Adrenal gland (tissue), 12 donors: ENCODE data around the gene MT1B. TPM values are rescaled to one million over a fixed set of nuclear protein-coding genes. Genes with fewer than 3 reads are reported as not detected.
A peak's percentile ranks its signal among the peaks of the same experiment; 100 is the strongest.

Experiments used
- DNase-seq, 7 donors: peaks; one replicate each; pipeline ENCODE4 v3.0.0-alpha.2; 2019 to 2020
- H3K27ac ChIP-seq, 5 donors: fragments of 200-600 bp; sonication (generic) in 4 of 5; 1 replicate in 3 of 5; 2 replicates in 2 of 5; pipeline versions ENCODE4 v1.5.1 to v1.8.0; 2016 to 2020; ENCODE audit warnings: mild to moderate bottlenecking in 1 of 5
- H3K27me3 ChIP-seq: fragments of 200-600 bp; 2 replicates; pipeline ENCODE4 v1.8.0; 2021
- H3K36me3 ChIP-seq, 2 donors: fragments of 200-600 bp; replicated peaks in 1 of 2; 1 replicate in 1 of 2; 2 replicates in 1 of 2; pipeline versions ENCODE4 v1.5.1 to v1.8.0; 2018 to 2022
- H3K4me1 ChIP-seq, 2 donors: fragments of 200-600 bp; replicated peaks in 1 of 2; 1 replicate in 1 of 2; 2 replicates in 1 of 2; pipeline versions ENCODE4 v1.5.1 to v1.8.0; 2018 to 2021
- H3K4me3 ChIP-seq, 4 donors: fragments of 200-600 bp; sonication (generic) in 3 of 4; one replicate each; pipeline ENCODE4 v1.5.1; 2016 to 2018
- H3K9me3 ChIP-seq, 3 donors: fragments of 200-600 bp; sonication (generic) in 1 of 3; replicated peaks in 1 of 3; 1 replicate in 2 of 3; 2 replicates in 1 of 3; pipeline versions ENCODE4 v1.5.1 to v1.8.0; 2016 to 2021
- CTCF ChIP-seq, 6 experiments: fragments of 450-650 bp in 4 of 6; fragments of 200-600 bp in 2 of 6; sonication (generic) in 1 of 6; IDR thresholded peaks; 1 replicate in 5 of 6; 2 replicates in 1 of 6; pipeline versions ENCODE4 v1.5.1 to v1.8.0; 2016 to 2021; ENCODE audit warnings: antibody characterized with exemption in 6 of 6, mild to moderate bottlenecking in 2 of 6, moderate library complexity in 1 of 6
- POLR2A ChIP-seq, 2 donors: fragments of 450-650 bp; IDR thresholded peaks; one replicate each; pipeline ENCODE4 v1.6.1; 2017; ENCODE audit warnings: antibody characterized with exemption in 2 of 2, mild to moderate bottlenecking in 2 of 2, moderate library complexity in 1 of 2
- WGBS, 4 donors: extraction: QIAGEN DNeasy Blood & Tissue Kit in 2 of 4; methylation state at CpG; one replicate each; pipeline versions ENCODE4 v1.1.5 to v1.1.7; 2013 to 2017; 5-methylcytosine and 5-hydroxymethylcytosine counted together
- intact Hi-C, 2 donors: fragments of 100-400 bp; cut with DNase I; formaldehyde crosslinking; loops; one replicate each; pipeline versions ENCODE4 v1.14.1 to v1.15.0; 2022 to 2023
- polyA plus RNA-seq, 3 donors: library from polyadenylated mRNA; stranded (reverse); fragments of 200-250 nt in 2 of 3; fragments of 350-450 nt in 1 of 3; fragmentation: Illumina TruSeq in 1 of 3; extraction: RNeasy Lipid Tissue Mini Kit (QIAGEN cat#74804) in 1 of 3; gene quantifications; one replicate each; pipeline ENCODE4 v1.2.3, GENCODE V29; 2013 to 2014
- total RNA-seq, 9 donors: library from RNA; depleted of rRNA in 4 of 9; stranded (reverse); fragments of >200 nt in 4 of 9; fragments of 120-200 nt in 1 of 9; fragmentation: NEBNext Ultra II Directional in 1 of 9; extraction: Animal tissue kit (Norgen Biotek cat#: 25700) in 1 of 9; gene quantifications; one replicate each; pipeline versions ENCODE4 v1.1.0 to v1.2.4, GENCODE V29; 2013 to 2023
- donor health status: healthy with polysubstance abuse.
- donor health status: Bipolar disorder and iron deficiency.
- donor health status: DM: yes; HTN: yes; CAD: no.
- donor health status: DM: no; HTN: no; CAD: no.
- donor health status: DM: no; HTN: no; CAD: no.
- donor health status: DM: yes; HTN: yes; CAD: no.

Gene MT1B
- total and polyA plus RNA-seq, 12 donors, result not detected

DNA sequence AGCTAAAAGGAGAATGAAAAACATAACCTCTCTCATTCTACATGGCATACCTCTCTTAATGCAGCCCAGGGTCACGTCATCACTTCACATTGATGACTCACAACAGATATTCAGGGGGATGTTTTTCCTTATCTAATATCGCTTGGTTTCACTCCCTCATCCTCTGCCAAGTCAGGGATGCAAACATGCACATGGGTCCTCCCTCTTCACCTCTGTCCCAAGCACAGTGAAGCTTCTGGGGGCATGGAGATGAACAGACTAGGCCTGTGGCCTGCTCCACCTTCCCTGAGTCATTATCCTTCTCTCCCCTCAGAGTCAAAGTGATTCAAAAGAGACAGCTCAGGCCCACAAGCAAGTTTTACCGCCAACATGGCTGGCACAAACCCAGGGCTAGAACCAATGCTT lies 45.6 kb upstream of the MT1B start:
- peak overlapping the region; percentile 90 to 100 (median 99) for H3K27ac ChIP-seq
- 28 to 37% (median 29%) methylated on average over 3 of the region's 3 CpGs for WGBS, 4 donors
- intact Hi-C loops, result loop anchor here in 1 of 2 donors (10.0 kb wide), 1 partner anchor 99 kb away; no protein-coding TSS in a partner anchor
- H3K27me3 ChIP-seq, result no peaks in the 10 kb centered on the region
- no peaks in the 10 kb centered on the region for H3K9me3 ChIP-seq
- H3K36me3 ChIP-seq, result no peaks in the 10 kb centered on the region
- peak in 5 of 7 donors; percentile 74 to 86 (median 78) for DNase-seq
- H3K4me1 ChIP-seq, result peaks cover 39 to 43% of the 10 kb centered on the region in 2 donors
- TF ChIP-seq CTCF (IDR thresholded peaks at IDR 0.05), result no peak
- no peak for TF ChIP-seq POLR2A (IDR thresholded peaks at IDR 0.05)
- H3K4me3 ChIP-seq, result no peak overlapping the region

GRCh38 chr16:56606476-56607108 lies 45.1 kb upstream of the MT1B start:
- Histone ChIP-seq H3K36me3 (no peaks in the 10 kb centered on the region), H3K9me3 (no peaks in the 10 kb centered on the region), H3K4me1 (peaks cover 44 to 48% of the 10 kb centered on the region in 2 donors), H3K4me3 (peak overlapping the region in 1 of 4 donors; percentile 62), H3K27ac (peak overlapping the region; percentile 90 to 100 (median 99)), H3K27me3 (no peaks in the 10 kb centered on the region)
- DNase-seq, result peak; percentile 75 to 91 (median 87)
- intact Hi-C loops, result loop anchor here in 1 of 2 donors (10.0 kb wide), 1 partner anchor 98 kb away; no protein-coding TSS in a partner anchor
- WGBS, 4 donors, result 20 to 34% (median 25%) methylated on average over 8 of the region's 8 CpGs
- TF ChIP-seq POLR2A (IDR thresholded peaks at IDR 0.05) (peak in 1 of 2 donors; percentile 50), CTCF (IDR thresholded peaks at IDR 0.05) (no peak)

DNA sequence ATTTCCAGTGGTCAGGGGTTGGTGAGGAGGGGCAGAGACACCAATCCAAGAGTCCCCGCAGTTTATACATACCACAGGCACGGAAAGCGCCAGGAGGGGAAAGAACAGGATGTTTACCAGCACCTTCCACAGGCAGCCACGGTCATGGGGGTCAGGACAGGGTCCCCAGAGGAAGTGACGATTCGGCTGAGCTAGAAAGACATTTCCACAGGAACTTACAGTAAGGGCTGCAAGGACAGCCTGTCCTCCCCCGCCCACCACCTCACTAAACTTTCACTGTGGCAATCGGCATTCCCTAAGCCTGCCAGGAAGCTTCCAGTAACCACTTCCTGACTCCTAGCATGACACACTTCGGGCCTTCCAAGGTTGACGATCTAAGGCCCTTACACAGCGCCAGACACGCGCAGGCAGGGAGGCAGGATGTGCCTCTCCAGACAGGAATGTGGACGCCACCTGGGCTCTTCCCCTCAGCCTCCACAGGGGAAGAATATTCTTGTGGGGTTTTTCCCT lies 44.5 kb upstream of the MT1B start:
- H3K4me3 ChIP-seq, result peak overlapping the region in 1 of 4 donors; percentile 62
- WGBS, 4 donors, result 8 to 24% (median 19%) methylated on average over 3 to 14 of the region's 14 CpGs
- intact Hi-C loops, result loop anchor here in 1 of 2 donors (10.0 kb wide), 1 partner anchor 98 kb away; no protein-coding TSS in a partner anchor
- TF ChIP-seq POLR2A (IDR thresholded peaks at IDR 0.05) (peak; percentile 64 to 88), CTCF (IDR thresholded peaks at IDR 0.05) (no peak)
- peaks cover 49 to 54% of the 10 kb centered on the region in 2 donors for H3K4me1 ChIP-seq
- no peaks in the 10 kb centered on the region for H3K36me3 ChIP-seq
- no peaks in the 10 kb centered on the region for H3K27me3 ChIP-seq
- no peaks in the 10 kb centered on the region for H3K9me3 ChIP-seq
- peak overlapping the region; percentile 90 to 100 (median 99) for H3K27ac ChIP-seq
- DNase-seq, result peak; percentile 80 to 97 (median 95)

DNA sequence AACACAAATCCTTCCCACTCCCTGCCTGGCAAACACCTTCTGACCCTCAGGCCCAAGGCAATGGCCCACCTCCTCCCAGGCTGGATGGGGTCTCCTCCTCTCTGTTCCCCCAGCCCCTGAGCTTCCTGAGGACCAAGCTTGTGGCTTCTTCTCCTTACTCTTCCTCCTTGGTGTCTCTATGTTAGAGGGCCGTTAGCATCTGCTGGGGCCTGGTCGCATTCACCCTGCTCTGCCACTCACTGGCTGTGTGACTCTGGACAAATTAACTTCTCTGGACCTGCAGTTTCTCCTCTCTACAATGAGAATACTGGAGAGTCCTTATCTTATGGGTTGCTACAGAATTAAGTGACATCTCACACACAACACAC lies 44.0 kb upstream of the MT1B start:
- intact Hi-C loops, result loop anchor here in 1 of 2 donors (10.0 kb wide), 1 partner anchor 97 kb away; no protein-coding TSS in a partner anchor
- WGBS, 4 donors, result 49 to 63% (median 55%) methylated on average over 2 of the region's 2 CpGs
- TF ChIP-seq POLR2A (IDR thresholded peaks at IDR 0.05), result no peak
- TF ChIP-seq CTCF (IDR thresholded peaks at IDR 0.05), result peak in 1 of 6 experiments; percentile 26
- peaks cover 49 to 55% of the 10 kb centered on the region in 2 donors for H3K4me1 ChIP-seq
- H3K36me3 ChIP-seq, result no peaks in the 10 kb centered on the region
- no peaks in the 10 kb centered on the region for H3K9me3 ChIP-seq
- peak in 1 of 7 donors; percentile 37 for DNase-seq
- H3K27ac ChIP-seq, result peak overlapping the region; percentile 90 to 100 (median 99)
- peak overlapping the region in 1 of 4 donors; percentile 62 for H3K4me3 ChIP-seq
- H3K27me3 ChIP-seq, result no peaks in the 10 kb centered on the region
